Tibial artery (tissue), 4 donors: ENCODE data around the gene KCNK7.

Source experiments
- DNase-seq, 2 donors: peaks; one replicate each; pipeline ENCODE4 v3.0.0-alpha.2; 2019
- H3K27ac ChIP-seq, 2 donors: fragments of 200-600 bp; sonication (generic) in 1 of 2; 1 replicate in 1 of 2; 2 replicates in 1 of 2; pipeline ENCODE4 v1.5.1; 2018 to 2019; ENCODE audit warnings: mild to moderate bottlenecking in 1 of 2
- H3K27me3 ChIP-seq, 2 donors: fragments of 200-600 bp; sonication (generic) in 1 of 2; one replicate each; pipeline versions ENCODE4 v1.5.1 to v1.6.0; 2016 to 2019
- H3K36me3 ChIP-seq, 3 donors: fragments of 200-600 bp; sonication (generic) in 2 of 3; one replicate each; pipeline ENCODE4 v1.5.1; 2016 to 2019; ENCODE audit warnings: mild to moderate bottlenecking in 2 of 3
- H3K4me1 ChIP-seq, 4 donors: fragments of 200-600 bp; sonication (generic) in 2 of 4; 1 replicate in 3 of 4; 2 replicates in 1 of 4; pipeline ENCODE4 v1.5.1; 2016 to 2019
- H3K4me3 ChIP-seq, 2 donors: fragments of 200-600 bp; sonication (generic) in 1 of 2; 1 replicate in 1 of 2; 2 replicates in 1 of 2; pipeline ENCODE4 v1.5.1; 2018 to 2019; ENCODE audit warnings: mild to moderate bottlenecking in 2 of 2
- H3K9me3 ChIP-seq, 3 donors: fragments of 200-600 bp; sonication (generic) in 1 of 3; one replicate each; pipeline ENCODE4 v1.5.1; 2016 to 2019
- CTCF ChIP-seq, 2 experiments: fragments of 200-600 bp in 1 of 2; fragments of 450-650 bp in 1 of 2; IDR thresholded peaks; one replicate each; pipeline ENCODE4 v1.5.1; 2017 to 2019; ENCODE audit warnings: antibody characterized with exemption in 2 of 2, mild to moderate bottlenecking in 1 of 2, moderate library complexity in 1 of 2
- intact Hi-C: fragments of 100-400 bp; cut with DNase I; formaldehyde crosslinking; loops from one replicate; pipeline ENCODE4 v1.15.0; 2023; ENCODE audit warnings: low total_unique reads

KCNK7 gene

GRCh38 chr11:65607614-65608426 is 12.2 kb upstream of the KCNK7 start:
- DNase-seq = peak in 1 of 2 donors; percentile 64
- H3K27ac ChIP-seq = peak overlapping the region; percentile 73 to 78
- no peak for TF ChIP-seq CTCF (IDR thresholded peaks at IDR 0.05)
- H3K4me1 ChIP-seq = peaks cover 0 to 54% (median 49%) of the 10 kb centered on the region in 4 donors
- H3K9me3 ChIP-seq = no peaks in the 10 kb centered on the region
- peaks cover 15 to 95% (median 41%) of the 10 kb centered on the region in 3 donors for H3K36me3 ChIP-seq
- intact Hi-C loops = no loop called here
- peak overlapping the region; percentile 39 to 53 for H3K4me3 ChIP-seq
- no peaks in the 10 kb centered on the region for H3K27me3 ChIP-seq

GRCh38 chr11:65606876-65607613 is 11.4 kb upstream of the KCNK7 start:
- Histone ChIP-seq H3K27me3 (no peaks in the 10 kb centered on the region), H3K27ac (peak overlapping the region; percentile 73 to 78), H3K36me3 (peaks cover 15 to 95% (median 45%) of the 10 kb centered on the region in 3 donors), H3K9me3 (no peaks in the 10 kb centered on the region), H3K4me1 (peaks cover 0 to 47% (median 42%) of the 10 kb centered on the region in 4 donors), H3K4me3 (peak overlapping the region; percentile 39 to 53)
- DNase-seq = peak; percentile 95 to 98
- peak in 1 of 2 experiments; percentile 12 for TF ChIP-seq CTCF (IDR thresholded peaks at IDR 0.05)
- intact Hi-C loops = no loop called here

GRCh38 chr11:65604258-65604657 is 8.7 kb upstream of the KCNK7 start:
- H3K27me3 ChIP-seq = no peaks in the 10 kb centered on the region

GRCh38 chr11:65599955-65600246 is 4.3 kb upstream of the KCNK7 start:
- Histone ChIP-seq H3K27ac (no peak overlapping the region), H3K36me3 (peaks cover 24 to 83% (median 67%) of the 10 kb centered on the region in 3 donors), H3K4me1 (peaks cover 0 to 7% (median 0%) of the 10 kb centered on the region in 4 donors), H3K27me3 (no peaks in the 10 kb centered on the region), H3K4me3 (no peak overlapping the region), H3K9me3 (no peaks in the 10 kb centered on the region)
- intact Hi-C loops = no loop called here
- TF ChIP-seq CTCF (IDR thresholded peaks at IDR 0.05) = no peak
- peak in 1 of 2 donors; percentile 61 for DNase-seq

More at GRCh38 chr11:65604258-65604657, 8.7 kb upstream of the KCNK7 start:
- no peaks in the 10 kb centered on the region for H3K9me3 ChIP-seq
- no peak overlapping the region for H3K4me3 ChIP-seq
- H3K36me3 ChIP-seq = peaks cover 15 to 96% (median 67%) of the 10 kb centered on the region in 3 donors
- no peak overlapping the region for H3K27ac ChIP-seq
- no peak for DNase-seq
- peaks cover 0 to 19% (median 16%) of the 10 kb centered on the region in 4 donors for H3K4me1 ChIP-seq
- TF ChIP-seq CTCF (IDR thresholded peaks at IDR 0.05) = no peak
- intact Hi-C loops = no loop called here

GRCh38 chr11:65599216-65599954 is 3.8 kb upstream of the KCNK7 start:
- no peak overlapping the region for H3K27ac ChIP-seq
- H3K36me3 ChIP-seq = peaks cover 19 to 78% (median 62%) of the 10 kb centered on the region in 3 donors
- no peak for TF ChIP-seq CTCF (IDR thresholded peaks at IDR 0.05)
- peak in 1 of 2 donors; percentile 66 for DNase-seq
- H3K9me3 ChIP-seq = no peaks in the 10 kb centered on the region
- no peak overlapping the region for H3K4me3 ChIP-seq
- peaks cover 0 to 7% (median 0%) of the 10 kb centered on the region in 4 donors for H3K4me1 ChIP-seq
- intact Hi-C loops = no loop called here
- H3K27me3 ChIP-seq = no peaks in the 10 kb centered on the region
